B cell (primary cell): Measurements from ENCODE around the gene METTL8. TPM values are rescaled to one million over a fixed set of nuclear protein-coding genes. Genes with fewer than 3 reads are reported as not detected.

Experiments
- ATAC-seq: fragments of 200-7000 bp; cut with Tn5 transposase; one replicate; pipeline ENCODE4 v1.10.0; 2021; ENCODE audit warnings: low read depth, mild to moderate bottlenecking, moderate number of reproducible peaks, moderate library complexity
- CTCF ChIA-PET: fragments of 350-600 bp; sonication (Branson Sonifier 250); formaldehyde crosslinking; loops from one replicate; lab custom pipeline; 2021; ENCODE audit warnings: antibody characterized with exemption, inconsistent platforms; lab: Charles Lee
- POLR2A ChIA-PET: fragments of 350-600 bp; sonication (Branson Sonifier 250); formaldehyde crosslinking; loops from one replicate; lab custom pipeline; 2021; ENCODE audit warnings: antibody characterized with exemption; lab: Charles Lee
- DNase-seq: peaks from one replicate; pipeline ENCODE4 v3.0.0; 2013
- H2AFZ ChIP-seq: 2 replicates; pipeline ENCODE4 v1.6.1; 2012; ENCODE audit warnings: mild to moderate bottlenecking, low read depth, low read length; ENCODE audit not compliant: insufficient read depth, poor library complexity, severe bottlenecking
- H3K27ac ChIP-seq, 2 donors: 1 replicate in 1 of 2; 2 replicates in 1 of 2; pipeline ENCODE4 v1.5.1; 2012 to 2013; ENCODE audit warnings: low read length in 2 of 2, mild to moderate bottlenecking in 2 of 2, moderate library complexity in 1 of 2
- H3K27me3 ChIP-seq, 4 experiments: fragments of 200-600 bp in 1 of 4; sonication (generic) in 1 of 4; replicated peaks in 1 of 4; 1 replicate in 2 of 4; 2 replicates in 2 of 4; pipeline versions ENCODE4 v1.6.1 to v1.7.0; 2013 to 2016; ENCODE audit warnings: low read length in 3 of 4, mild to moderate bottlenecking in 2 of 4, mixed read lengths in 1 of 4, moderate library complexity in 1 of 4; ENCODE audit not compliant: insufficient read depth in 4 of 4, control insufficient read depth in 3 of 4; ENCODE audit errors: control extremely low read depth in 1 of 4
- H3K36me3 ChIP-seq, 2 experiments: replicated peaks in 1 of 2; 1 replicate in 1 of 2; 2 replicates in 1 of 2; pipeline versions ENCODE4 v1.6.1 to v1.7.1; 2013; ENCODE audit warnings: low read length in 1 of 2; ENCODE audit not compliant: insufficient read depth in 2 of 2, control insufficient read depth in 1 of 2; ENCODE audit errors: control extremely low read depth in 1 of 2, extremely low read depth in 1 of 2
- H3K4me1 ChIP-seq, 2 donors: fragments of 200-600 bp in 1 of 2; sonication (generic) in 1 of 2; 1 replicate in 1 of 2; 2 replicates in 1 of 2; pipeline versions ENCODE4 v1.5.1 to v1.6.1; 2013 to 2017; ENCODE audit warnings: low read length in 2 of 2; ENCODE audit not compliant: control insufficient read depth in 2 of 2, insufficient read depth in 2 of 2
- H3K4me2 ChIP-seq: replicated peaks from 2 replicates; pipeline ENCODE3; 2012; ENCODE audit warnings: mild to moderate bottlenecking, low read depth, low read length; ENCODE audit not compliant: poor library complexity, severe bottlenecking
- H3K4me3 ChIP-seq, 5 experiments: fragments of 200-600 bp in 1 of 5; sonication (generic) in 1 of 5; 1 replicate in 3 of 5; 2 replicates in 2 of 5; pipeline versions ENCODE4 v1.5.1 to v1.7.0; 2011 to 2016; ENCODE audit warnings: low read length in 4 of 5, mild to moderate bottlenecking in 4 of 5, low read depth in 2 of 5, control low read depth in 1 of 5, moderate library complexity in 1 of 5; ENCODE audit not compliant: insufficient read depth in 1 of 5; ENCODE audit errors: control extremely low read depth in 1 of 5, extremely low read depth in 1 of 5
- H3K79me2 ChIP-seq: fragments of 200-600 bp; sonication (generic); one replicate; pipeline ENCODE4 v1.6.0; 2016; ENCODE audit warnings: low read length; ENCODE audit not compliant: control insufficient read depth, insufficient read depth
- H3K9ac ChIP-seq: fragments of 200-600 bp; sonication (generic); 2 replicates; pipeline ENCODE4 v1.6.1; 2017; ENCODE audit warnings: mild to moderate bottlenecking, low read length, moderate library complexity
- H3K9me3 ChIP-seq, 3 donors: one replicate each; pipeline versions ENCODE4 v1.6.1 to v1.7.1; 2013; ENCODE audit warnings: low read length in 2 of 3; ENCODE audit not compliant: control insufficient read depth in 2 of 3, insufficient read depth in 1 of 3; ENCODE audit errors: control extremely low read depth in 1 of 3
- H4K20me1 ChIP-seq: 2 replicates; pipeline ENCODE4 v1.6.0; 2012; ENCODE audit warnings: mild to moderate bottlenecking, low read length; ENCODE audit not compliant: insufficient read depth, control insufficient read depth, poor library complexity, severe bottlenecking
- H3K27ac Mint-ChIP-seq: one replicate; pipeline ENCODE4 v1.8.0; 2021; ENCODE audit warnings: mixed read lengths
- H3K27me3 Mint-ChIP-seq: one replicate; pipeline ENCODE4 v1.8.0; 2021; ENCODE audit warnings: mixed read lengths
- H3K4me1 Mint-ChIP-seq: one replicate; pipeline ENCODE4 v1.8.0; 2021; ENCODE audit warnings: mixed read lengths
- H3K4me3 Mint-ChIP-seq: one replicate; pipeline ENCODE4 v1.8.0; 2021; ENCODE audit warnings: mixed read lengths
- H3K9me3 Mint-ChIP-seq: one replicate; pipeline ENCODE4 v1.8.0; 2022; ENCODE audit warnings: mixed read lengths; ENCODE audit not compliant: insufficient read depth
- EZH2 ChIP-seq: IDR thresholded peaks from 2 replicates; pipeline ENCODE4 v1.6.1; 2012; ENCODE audit warnings: borderline replicate concordance, low read depth, mild to moderate bottlenecking, moderate library complexity, low read length; ENCODE audit not compliant: insufficient read depth, poor library complexity, severe bottlenecking
- WGBS: methylation state at CpG from one replicate; pipeline ENCODE4 v1.1.5; 2013; ENCODE audit warnings: missing lambda C conversion rate; ENCODE audit not compliant: insufficient coverage; 5-methylcytosine and 5-hydroxymethylcytosine counted together
- intact Hi-C: fragments of 100-400 bp; cut with micrococcal nuclease; formaldehyde crosslinking; loops from one replicate; pipeline ENCODE4 v1.10.0; 2022
- polyA plus RNA-seq: library from polyadenylated mRNA; depleted of rRNA; stranded (reverse); fragments of >200 nt; gene quantifications from 2 replicates; pipeline ENCODE4 v1.2.3, GENCODE V29; 2012
- total RNA-seq, 2 donors: library from RNA; stranded (reverse); fragments of 120-200 nt in 1 of 2; gene quantifications; 1 replicate in 1 of 2; 2 replicates in 1 of 2; pipeline versions ENCODE4 v1.2.3 to v1.2.4, GENCODE V29; 2013 to 2022
- TF ChIP-seq, protein P1 (sequence below): fragments of 200-600 bp; IDR thresholded peaks from one replicate; pipeline ENCODE4 v1.8.0; 2022; ENCODE audit warnings: antibody characterized with exemption, mild to moderate bottlenecking

Gene METTL8
- total and polyA plus RNA-seq, 2 donors (not counting 1 experiment from before 2014, with no cell fraction given), result 20.8 to 57.8 TPM

DNA sequence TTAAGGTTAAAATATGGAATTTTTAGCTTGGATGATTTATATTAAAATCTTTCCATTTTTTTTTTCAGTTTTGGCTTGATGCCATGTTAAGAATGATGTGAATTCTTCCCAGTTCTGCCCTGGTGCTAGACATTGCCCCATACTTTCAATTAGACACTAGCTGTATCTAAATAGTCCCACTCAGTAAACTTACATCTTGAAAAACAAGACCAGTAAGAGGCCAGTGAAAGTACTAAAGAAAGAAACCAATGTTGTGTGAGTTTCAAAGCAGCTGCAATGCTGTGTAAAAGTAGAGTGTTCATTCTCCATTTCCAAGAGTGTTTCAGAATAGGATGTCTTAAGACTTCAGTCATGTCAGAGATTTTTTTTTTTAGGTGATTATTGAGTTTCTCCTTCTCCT, 48.5 kb upstream of the METTL8 start:
- no peak overlapping the region for H3K4me3 ChIP-seq
- intact Hi-C loops, result no loop called here
- H3K79me2 ChIP-seq, result no peaks in the 10 kb centered on the region
- ATAC-seq, result no peak
- H2AFZ ChIP-seq, result no peak overlapping the region
- H3K4me2 ChIP-seq, result no peak overlapping the region
- H3K36me3 ChIP-seq, result peaks cover 0 to 52% of the 10 kb centered on the region in 2 experiments
- Mint-ChIP-seq H3K27me3 (no peaks in the 10 kb centered on the region), H3K9me3 (no peaks in the 10 kb centered on the region), H3K4me1 (no peaks in the 10 kb centered on the region), H3K27ac (no peak overlapping the region), H3K4me3 (no peak overlapping the region)
- H3K9ac ChIP-seq, result no peak overlapping the region
- H3K27me3 ChIP-seq, result no peaks in the 10 kb centered on the region
- no peak overlapping the region for H3K27ac ChIP-seq
- no peaks in the 10 kb centered on the region for H4K20me1 ChIP-seq
- POLR2A ChIA-PET, result no interaction called here
- H3K4me1 ChIP-seq, result no peaks in the 10 kb centered on the region
- TF ChIP-seq, protein P1, sequence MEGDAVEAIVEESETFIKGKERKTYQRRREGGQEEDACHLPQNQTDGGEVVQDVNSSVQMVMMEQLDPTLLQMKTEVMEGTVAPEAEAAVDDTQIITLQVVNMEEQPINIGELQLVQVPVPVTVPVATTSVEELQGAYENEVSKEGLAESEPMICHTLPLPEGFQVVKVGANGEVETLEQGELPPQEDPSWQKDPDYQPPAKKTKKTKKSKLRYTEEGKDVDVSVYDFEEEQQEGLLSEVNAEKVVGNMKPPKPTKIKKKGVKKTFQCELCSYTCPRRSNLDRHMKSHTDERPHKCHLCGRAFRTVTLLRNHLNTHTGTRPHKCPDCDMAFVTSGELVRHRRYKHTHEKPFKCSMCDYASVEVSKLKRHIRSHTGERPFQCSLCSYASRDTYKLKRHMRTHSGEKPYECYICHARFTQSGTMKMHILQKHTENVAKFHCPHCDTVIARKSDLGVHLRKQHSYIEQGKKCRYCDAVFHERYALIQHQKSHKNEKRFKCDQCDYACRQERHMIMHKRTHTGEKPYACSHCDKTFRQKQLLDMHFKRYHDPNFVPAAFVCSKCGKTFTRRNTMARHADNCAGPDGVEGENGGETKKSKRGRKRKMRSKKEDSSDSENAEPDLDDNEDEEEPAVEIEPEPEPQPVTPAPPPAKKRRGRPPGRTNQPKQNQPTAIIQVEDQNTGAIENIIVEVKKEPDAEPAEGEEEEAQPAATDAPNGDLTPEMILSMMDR, result no peak
- no peak for TF ChIP-seq EZH2
- CTCF ChIA-PET, result no interaction called here
- DNase-seq, result no peak
- H3K9me3 ChIP-seq, result no peaks in the 10 kb centered on the region

DNA sequence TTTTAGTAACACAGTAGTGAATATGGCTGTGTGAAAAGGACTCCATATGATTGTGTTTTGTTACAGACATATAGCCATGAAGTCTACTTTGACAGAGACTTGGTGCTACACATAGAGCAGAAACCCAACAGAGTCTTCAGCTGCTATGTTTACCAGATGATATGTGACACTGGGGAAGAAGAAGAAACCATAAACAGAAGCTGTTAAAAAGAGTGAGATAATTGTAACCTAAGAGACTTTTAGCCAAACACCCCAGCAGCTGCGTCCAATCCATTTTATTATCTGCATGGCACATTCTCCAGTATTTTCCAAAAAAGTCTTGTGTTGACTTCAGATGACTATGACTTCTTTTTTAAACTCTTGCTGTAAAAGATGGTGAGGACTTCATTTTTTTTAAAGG, 47.1 kb upstream of the METTL8 start:
- H3K27me3 ChIP-seq, result no peaks in the 10 kb centered on the region
- TF ChIP-seq, protein P1, result no peak
- TF ChIP-seq EZH2, result no peak
- intact Hi-C loops, result no loop called here
- no peaks in the 10 kb centered on the region for H3K79me2 ChIP-seq
- no peak overlapping the region for H3K4me3 Mint-ChIP-seq
- H3K36me3 ChIP-seq, result peaks cover 0 to 58% of the 10 kb centered on the region in 2 experiments
- H3K4me1 ChIP-seq, result no peaks in the 10 kb centered on the region
- no peak for ATAC-seq
- CTCF ChIA-PET, result no interaction called here
- H3K27ac ChIP-seq, result no peak overlapping the region
- POLR2A ChIA-PET, result no interaction called here
- no CpG with 5 or more reads among the region's 1 CpG for WGBS
- H3K9me3 Mint-ChIP-seq, result no peaks in the 10 kb centered on the region
- no peak overlapping the region for H3K4me3 ChIP-seq
- H3K27me3 Mint-ChIP-seq, result no peaks in the 10 kb centered on the region
- H3K4me1 Mint-ChIP-seq, result no peaks in the 10 kb centered on the region
- no peaks in the 10 kb centered on the region for H4K20me1 ChIP-seq
- H3K9me3 ChIP-seq, result no peaks in the 10 kb centered on the region
- H3K9ac ChIP-seq, result no peak overlapping the region
- no peak overlapping the region for H3K27ac Mint-ChIP-seq
- H2AFZ ChIP-seq, result no peak overlapping the region
- DNase-seq, result no peak
- no peak overlapping the region for H3K4me2 ChIP-seq
